Stomach smooth muscle (tissue), 2 donors: Measurements from ENCODE around the gene CHODL.

Source experiments
- H3K27ac ChIP-seq: one replicate; pipeline ENCODE4 v1.7.0; 2013; ENCODE audit warnings: mild to moderate bottlenecking, low read length, inconsistent platforms
- H3K27me3 ChIP-seq, 2 donors: one replicate each; pipeline ENCODE4 v1.7.0; 2013; ENCODE audit warnings: low read length in 2 of 2; ENCODE audit not compliant: insufficient read depth in 2 of 2, control insufficient read depth in 1 of 2
- H3K36me3 ChIP-seq, 2 donors: one replicate each; pipeline ENCODE4 v1.7.0; 2013; ENCODE audit warnings: low read length in 2 of 2; ENCODE audit not compliant: control insufficient read depth in 2 of 2, insufficient read depth in 2 of 2
- H3K4me1 ChIP-seq: one replicate; pipeline ENCODE4 v1.7.0; 2013; ENCODE audit warnings: low read length; ENCODE audit not compliant: control insufficient read depth, insufficient read depth
- H3K4me3 ChIP-seq, 2 donors: one replicate each; pipeline ENCODE4 v1.7.0; 2013; ENCODE audit warnings: low read length in 2 of 2
- H3K9ac ChIP-seq, 2 donors: one replicate each; pipeline ENCODE4 v1.7.0; 2013; ENCODE audit warnings: low read length in 2 of 2, mild to moderate bottlenecking in 1 of 2
- H3K9me3 ChIP-seq, 2 donors: one replicate each; pipeline ENCODE4 v1.7.0; 2013; ENCODE audit warnings: low read length in 2 of 2; ENCODE audit not compliant: control insufficient read depth in 2 of 2
- donor health status: healthy.
- donor health status: Pancreatic carcinoma.

CHODL gene

GRCh38 chr21:18244671-18245463 lies at the start of gene CHODL:
Gene CHODL, plus strand, starts transcription at chr21:18244833. Its CDS starts 391 bp downstream, at chr21:18245224.
- Histone ChIP-seq H3K27me3 (peaks cover 0 to 6% of the 10 kb centered on the region in 2 donors), H3K4me1 (peaks cover 5% of the 10 kb centered on the region), H3K27ac (peak within 1 kb of the TSS; percentile 19), H3K9ac (peak within 1 kb of the TSS; percentile 58 to 96), H3K4me3 (peak within 1 kb of the TSS; percentile 74 to 92), H3K36me3 (no peaks in the 10 kb centered on the region), H3K9me3 (no peaks in the 10 kb centered on the region)

DNA sequence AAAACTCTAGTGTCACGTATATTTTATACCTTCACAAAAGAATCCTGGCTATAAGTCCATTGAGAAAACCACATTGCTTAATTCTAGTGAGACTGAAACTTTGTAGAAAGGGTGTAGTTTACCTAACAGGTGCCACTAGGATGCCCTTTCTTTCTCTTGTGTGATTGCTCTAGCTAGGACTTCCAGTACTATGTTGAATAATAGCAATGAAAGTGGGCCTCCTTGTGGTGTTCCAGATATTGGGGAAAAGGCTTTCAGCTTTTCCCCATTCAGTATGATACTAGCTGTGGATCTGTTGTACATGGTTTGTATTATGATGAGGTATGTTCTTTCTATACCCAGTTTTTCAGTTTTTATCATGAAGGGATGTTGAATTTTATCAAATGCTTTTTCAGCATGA lies 39.7 kb upstream of the CHODL start:
- Histone ChIP-seq H3K9me3 (no peaks in the 10 kb centered on the region), H3K4me1 (no peaks in the 10 kb centered on the region), H3K9ac (no peak overlapping the region), H3K27me3 (no peaks in the 10 kb centered on the region), H3K4me3 (no peak overlapping the region), H3K27ac (no peak overlapping the region), H3K36me3 (no peaks in the 10 kb centered on the region)

GRCh38 chr21:18218331-18218730 lies 26.3 kb upstream of the CHODL start:
- Histone ChIP-seq H3K9me3 (peaks cover 0 to 6% of the 10 kb centered on the region in 2 donors), H3K9ac (no peak overlapping the region), H3K4me1 (no peaks in the 10 kb centered on the region), H3K27ac (no peak overlapping the region), H3K36me3 (no peaks in the 10 kb centered on the region), H3K4me3 (no peak overlapping the region), H3K27me3 (no peaks in the 10 kb centered on the region)

DNA sequence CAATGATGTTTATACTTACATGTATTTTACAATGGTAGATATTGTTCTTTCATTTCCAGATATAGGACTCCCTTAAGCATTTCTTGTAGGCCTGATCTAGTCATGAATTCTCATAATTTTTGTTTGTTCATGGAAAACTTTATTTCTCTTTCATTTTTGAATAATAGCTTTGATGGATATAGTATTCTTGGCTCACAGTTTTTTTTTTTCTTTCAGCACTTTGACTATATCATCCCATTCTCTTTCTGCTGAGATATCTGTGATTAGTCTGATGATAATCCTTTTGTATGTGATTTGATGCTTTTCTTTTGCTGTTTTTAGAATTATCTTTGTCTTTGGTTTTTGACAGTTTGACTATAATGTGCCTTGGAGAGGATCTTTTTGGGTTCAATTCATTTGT lies 24.1 kb upstream of the CHODL start:
- Histone ChIP-seq H3K27ac (no peak overlapping the region), H3K9ac (no peak overlapping the region), H3K4me3 (no peak overlapping the region), H3K9me3 (peaks cover 0 to 6% of the 10 kb centered on the region in 2 donors), H3K4me1 (no peaks in the 10 kb centered on the region), H3K36me3 (no peaks in the 10 kb centered on the region), H3K27me3 (no peaks in the 10 kb centered on the region)

DNA sequence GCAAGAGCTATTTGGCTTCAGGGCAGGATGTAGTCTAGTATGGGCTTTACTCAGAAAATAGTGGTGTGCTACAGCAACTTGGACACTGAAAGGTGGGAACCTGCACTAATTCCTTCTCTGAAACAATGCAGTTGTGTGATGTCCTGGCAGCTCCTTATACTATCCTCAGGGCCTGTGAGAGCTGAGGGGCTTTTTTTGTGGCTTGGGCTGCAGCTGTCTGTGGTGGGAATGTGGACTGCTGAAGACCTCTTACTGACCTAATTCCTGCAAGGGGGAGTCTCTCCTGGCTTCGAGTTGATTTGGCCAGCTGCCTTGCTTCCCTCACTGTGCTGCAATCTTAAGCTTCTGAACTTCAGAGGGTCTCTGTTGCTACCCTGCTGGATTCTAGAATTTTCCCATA lies 22.3 kb upstream of the CHODL start:
- Histone ChIP-seq H3K9me3 (peaks cover 0 to 6% of the 10 kb centered on the region in 2 donors), H3K9ac (no peak overlapping the region), H3K4me3 (no peak overlapping the region), H3K36me3 (no peaks in the 10 kb centered on the region), H3K27ac (no peak overlapping the region), H3K4me1 (no peaks in the 10 kb centered on the region), H3K27me3 (no peaks in the 10 kb centered on the region)

GRCh38 chr21:18228060-18228739 lies 16.4 kb upstream of the CHODL start:
- peaks cover 0 to 2% of the 10 kb centered on the region in 2 donors for H3K9me3 ChIP-seq
- no peak overlapping the region for H3K27ac ChIP-seq
- H3K9ac ChIP-seq = no peak overlapping the region
- H3K4me1 ChIP-seq = no peaks in the 10 kb centered on the region
- no peaks in the 10 kb centered on the region for H3K27me3 ChIP-seq
- no peak overlapping the region for H3K4me3 ChIP-seq
- no peaks in the 10 kb centered on the region for H3K36me3 ChIP-seq

DNA sequence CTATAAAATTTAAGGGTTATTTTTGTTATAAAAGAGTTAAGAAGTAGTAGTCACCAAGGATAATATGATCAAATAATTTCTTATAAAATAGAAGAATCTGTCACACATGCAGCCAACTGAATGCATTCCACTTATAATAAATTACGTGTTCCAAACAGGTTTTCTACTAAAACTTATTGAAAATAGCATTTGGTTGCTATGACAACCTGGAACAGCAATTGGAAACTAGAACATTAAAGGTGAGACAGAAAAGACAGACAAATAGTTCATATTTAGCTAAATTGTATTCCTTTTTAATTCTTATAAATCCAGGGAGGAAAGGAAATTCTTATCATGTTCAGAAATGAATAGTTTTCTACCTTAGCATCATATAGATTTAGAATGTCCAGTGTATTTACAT lies 9.1 kb upstream of the CHODL start:
- H3K27me3 ChIP-seq = no peaks in the 10 kb centered on the region
- no peaks in the 10 kb centered on the region for H3K36me3 ChIP-seq
- H3K9ac ChIP-seq = no peak overlapping the region
- no peak overlapping the region for H3K4me3 ChIP-seq
- H3K4me1 ChIP-seq = no peaks in the 10 kb centered on the region
- H3K27ac ChIP-seq = no peak overlapping the region
- H3K9me3 ChIP-seq = peaks cover 0 to 3% of the 10 kb centered on the region in 2 donors

DNA sequence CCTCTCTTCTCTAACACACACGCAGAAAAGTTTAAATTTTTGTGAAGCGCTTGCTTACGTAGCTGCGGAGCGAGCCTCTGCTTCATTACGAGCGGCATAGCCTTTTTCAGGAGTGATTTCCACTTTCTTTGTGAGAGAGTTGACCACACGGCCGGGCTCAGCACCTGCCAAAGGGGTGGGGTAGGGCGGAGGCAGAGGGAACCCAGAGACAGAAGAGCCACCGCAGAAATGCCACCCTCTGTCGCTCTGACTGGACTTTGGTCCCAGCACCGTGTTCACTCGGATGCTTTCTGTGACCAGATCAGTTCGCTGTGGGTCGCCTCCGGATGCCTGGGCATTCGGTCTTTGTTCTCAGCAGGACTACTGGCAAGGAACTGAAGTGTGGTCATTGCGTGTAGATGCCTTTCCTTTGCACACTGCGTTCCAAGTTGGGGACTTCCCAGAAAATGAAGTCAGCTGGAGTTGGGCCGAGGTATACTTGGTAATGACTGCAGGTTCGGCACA lies 883 bp downstream of the CHODL start:
- Histone ChIP-seq H3K9ac (peak overlapping the region; percentile 58 to 96), H3K27ac (peak overlapping the region; percentile 19), H3K9me3 (no peaks in the 10 kb centered on the region), H3K36me3 (no peaks in the 10 kb centered on the region), H3K4me1 (peaks cover 5% of the 10 kb centered on the region), H3K4me3 (peak overlapping the region; percentile 74 to 92), H3K27me3 (peaks cover 0 to 6% of the 10 kb centered on the region in 2 donors)

GRCh38 chr21:18248171-18248570 lies 3.5 kb downstream of the CHODL start:
- peaks cover 0 to 6% of the 10 kb centered on the region in 2 donors for H3K27me3 ChIP-seq
- no peak overlapping the region for H3K9ac ChIP-seq
- H3K36me3 ChIP-seq = no peaks in the 10 kb centered on the region
- H3K27ac ChIP-seq = no peak overlapping the region
- H3K4me1 ChIP-seq = peaks cover 5% of the 10 kb centered on the region
- H3K9me3 ChIP-seq = no peaks in the 10 kb centered on the region
- no peak overlapping the region for H3K4me3 ChIP-seq

GRCh38 chr21:18249672-18250071 lies 5.0 kb downstream of the CHODL start:
- Histone ChIP-seq H3K9ac (peak overlapping the region in 1 of 2 donors; percentile 1), H3K27me3 (peaks cover 0 to 6% of the 10 kb centered on the region in 2 donors), H3K36me3 (no peaks in the 10 kb centered on the region), H3K27ac (no peak overlapping the region), H3K4me3 (no peak overlapping the region), H3K9me3 (no peaks in the 10 kb centered on the region), H3K4me1 (peaks cover 5% of the 10 kb centered on the region)

DNA sequence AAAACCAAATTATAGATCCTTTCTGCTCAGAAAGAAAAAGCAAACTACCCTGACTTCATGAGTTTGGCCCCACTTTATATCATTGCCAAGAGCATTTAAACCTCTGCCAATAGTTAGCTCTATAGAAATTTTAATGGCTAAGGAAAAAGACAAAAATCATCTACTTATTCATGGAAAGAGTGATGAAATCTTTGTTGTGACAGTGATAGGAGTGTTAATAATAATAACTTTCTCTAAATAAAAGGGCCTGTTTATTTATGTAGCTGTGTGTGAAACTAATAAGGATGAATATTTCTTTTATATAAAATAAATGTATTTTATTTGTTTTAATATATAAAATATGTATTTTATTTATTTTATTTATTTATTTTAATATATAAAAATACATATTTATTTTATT lies 6.4 kb downstream of the CHODL start:
- Histone ChIP-seq H3K4me3 (no peak overlapping the region), H3K27ac (no peak overlapping the region), H3K4me1 (no peaks in the 10 kb centered on the region), H3K36me3 (no peaks in the 10 kb centered on the region), H3K9ac (no peak overlapping the region), H3K27me3 (no peaks in the 10 kb centered on the region), H3K9me3 (no peaks in the 10 kb centered on the region)
